Raji (cell line): ENCODE results near the gene PLAAT3.

Source experiments
- POLR2A ChIP-seq: IDR thresholded peaks from 2 replicates; pipeline ENCODE4 v1.6.1; 2011; ENCODE audit warnings: low read depth, low read length, control low read depth; ENCODE audit not compliant: insufficient read depth

The PLAAT3 gene

GRCh38 chr11:63586451-63587166 is 27.6 kb downstream of the PLAAT3 start:
- TF ChIP-seq POLR2A = no peak

GRCh38 chr11:63583357-63583677 is 30.9 kb downstream of the PLAAT3 start:
- TF ChIP-seq POLR2A = no peak

- TF ChIP-seq POLR2A = no peak
These were observed 39.2 kb downstream of the PLAAT3 start for GRCh38 chr11:63574856-63575602.

- no peak for TF ChIP-seq POLR2A
These were observed 40.1 kb downstream of the PLAAT3 start for GRCh38 chr11:63573881-63574855.

GRCh38 chr11:63572026-63572688 is 42.1 kb downstream of the PLAAT3 start:
- TF ChIP-seq POLR2A = no peak

GRCh38 chr11:63569570-63569969 is 44.7 kb downstream of the PLAAT3 start:
- no peak for TF ChIP-seq POLR2A

GRCh38 chr11:63567044-63567840 is 47.0 kb downstream of the PLAAT3 start:
- TF ChIP-seq POLR2A = peak; percentile 57

- no peak for TF ChIP-seq POLR2A
These were observed 49.4 kb downstream of the PLAAT3 start for GRCh38 chr11:63564784-63565350.

GRCh38 chr11:63564056-63564774 is 50.0 kb downstream of the PLAAT3 start:
- no peak for TF ChIP-seq POLR2A

GRCh38 chr11:63563201-63564055 is 50.8 kb downstream of the PLAAT3 start, which contains the start of gene PLAAT2:
PLAAT2 (minus strand) TSS chr11:63563379; CDS start chr11:63563324, 55 bp downstream.
- no peak for TF ChIP-seq POLR2A

- TF ChIP-seq POLR2A = no peak
These were observed 53.6 kb downstream of the PLAAT3 start for GRCh38 chr11:63560506-63561180.

- TF ChIP-seq POLR2A = no peak
These were observed 55.6 kb downstream of the PLAAT3 start for GRCh38 chr11:63558459-63559157.
